CD4-positive, alpha-beta T cell treated with Interleukin-2 at 100 ng/mL for 4 hours (primary cell): ENCODE measurements around the gene ADRB1.

Experiments
- DNase-seq: peaks from one replicate; pipeline ENCODE4 v3.0.0-alpha.2; 2020; ENCODE audit warnings: low spot score

ADRB1 gene

DNA sequence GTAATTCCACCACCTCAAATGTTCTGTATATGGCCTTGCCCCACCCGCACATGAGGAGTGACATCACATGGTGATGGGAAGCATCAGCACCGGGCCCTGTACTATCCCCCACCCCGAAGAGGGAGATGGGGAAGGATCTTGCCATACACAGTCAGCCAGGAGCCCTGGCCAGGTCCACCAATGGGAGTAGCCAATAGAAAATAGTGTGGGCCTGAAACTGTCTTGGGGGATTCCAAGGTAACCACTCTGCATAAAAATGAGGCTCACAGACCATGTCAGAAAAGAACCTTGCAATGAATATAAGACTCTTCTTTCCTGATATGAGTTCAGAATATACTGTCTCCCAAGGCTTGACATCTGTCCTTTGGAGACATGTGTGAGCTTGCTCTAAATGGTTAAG lies 51.1 kb downstream of the ADRB1 start:
- no peak for DNase-seq

DNA sequence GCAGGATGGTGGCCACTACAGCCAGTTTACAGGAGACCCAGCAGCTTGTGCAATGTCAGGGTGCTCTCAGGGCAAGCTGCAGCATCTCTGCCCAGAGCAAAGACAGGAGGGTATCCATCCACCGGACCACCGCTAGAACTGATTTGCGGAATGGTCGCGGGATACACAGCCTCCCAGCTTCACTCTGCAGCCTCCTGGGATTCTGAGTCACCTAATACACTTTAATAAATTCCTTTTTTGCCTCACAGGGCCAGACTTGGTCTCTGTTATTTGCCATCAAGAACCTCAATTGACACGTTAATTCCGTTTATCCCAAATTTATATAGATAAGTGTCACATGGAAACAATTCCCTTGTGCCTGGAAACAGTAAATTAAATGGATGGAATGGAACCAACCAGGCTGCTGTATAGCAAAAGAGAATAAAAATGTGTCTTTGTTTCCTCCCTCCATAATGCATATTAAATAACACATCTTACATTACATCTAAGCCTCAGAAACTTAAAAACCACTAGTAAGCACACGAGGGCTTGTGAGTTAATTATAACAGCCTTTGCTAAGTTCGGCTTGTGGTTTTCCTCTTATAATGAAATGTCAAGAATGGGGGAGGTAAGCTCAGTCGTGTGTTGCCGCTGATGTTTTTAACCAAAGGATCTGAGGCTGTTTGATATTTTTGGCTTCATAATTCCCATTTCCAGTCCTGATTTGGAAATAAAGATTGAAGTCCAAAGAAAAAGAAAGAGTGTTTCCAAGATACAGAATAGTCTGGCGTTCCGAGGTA lies 52.1 kb downstream of the ADRB1 start:
- peak; percentile 18 for DNase-seq
